ENCODE results near the gene ITGB4.

DNA sequence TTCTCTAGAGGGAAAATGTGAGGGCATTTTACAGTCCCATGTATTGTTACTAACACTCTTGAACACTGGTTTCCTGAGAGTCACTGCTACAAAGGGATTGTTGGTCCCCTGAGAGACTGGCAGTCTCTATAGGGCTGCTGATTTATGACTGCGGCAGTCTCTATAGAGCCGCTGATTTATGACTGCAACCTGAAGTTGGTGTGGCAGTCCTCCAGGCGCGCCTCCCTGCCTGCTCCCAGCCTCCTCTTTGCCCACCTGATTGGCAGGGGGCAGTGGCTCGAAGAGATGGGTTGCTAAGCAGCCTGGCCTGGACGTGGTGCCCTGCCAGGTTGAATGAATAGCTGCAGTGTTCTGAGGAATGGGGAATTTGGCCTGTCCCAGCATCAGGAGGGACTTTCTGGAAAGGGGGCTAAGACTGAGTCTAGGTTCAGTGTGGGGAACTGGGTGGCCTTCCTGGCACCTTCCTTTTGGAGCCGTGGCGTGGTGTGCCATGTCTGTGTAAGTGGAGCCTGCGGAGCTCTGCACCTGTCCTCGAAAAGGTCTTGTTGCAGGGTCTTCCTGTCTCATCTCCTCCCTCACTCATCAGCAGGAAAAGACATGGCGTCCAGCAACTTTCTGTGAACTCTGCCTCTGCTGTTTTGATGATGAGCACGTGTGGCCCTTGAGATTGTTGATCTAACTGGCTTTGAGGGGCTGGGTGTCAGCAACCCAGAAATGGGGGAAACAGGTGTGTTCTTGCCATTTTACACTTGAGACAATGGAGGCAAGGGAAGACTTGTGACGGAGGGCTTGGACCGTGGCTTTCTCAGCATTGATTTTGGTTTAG lies 29.2 kb upstream of the ITGB4 start:
- TF ChIP-seq POLR2AphosphoS5 (IDR thresholded peaks at IDR 0.05; ENCODE audit: low read depth, low read length) (no peak), GABPA (IDR thresholded peaks at IDR 0.05; ENCODE audit: low read depth) (no peak), RFX5 (IDR thresholded peaks at IDR 0.05; ENCODE audit: low read length) (no peak), SIN3A (IDR thresholded peaks at IDR 0.05; ENCODE audit: borderline replicate concordance, low read depth, low read length) (no peak), RAD21 (IDR thresholded peaks at IDR 0.05; ENCODE audit: low read length) (no peak)
- TF ChIP-seq, protein P1, sequence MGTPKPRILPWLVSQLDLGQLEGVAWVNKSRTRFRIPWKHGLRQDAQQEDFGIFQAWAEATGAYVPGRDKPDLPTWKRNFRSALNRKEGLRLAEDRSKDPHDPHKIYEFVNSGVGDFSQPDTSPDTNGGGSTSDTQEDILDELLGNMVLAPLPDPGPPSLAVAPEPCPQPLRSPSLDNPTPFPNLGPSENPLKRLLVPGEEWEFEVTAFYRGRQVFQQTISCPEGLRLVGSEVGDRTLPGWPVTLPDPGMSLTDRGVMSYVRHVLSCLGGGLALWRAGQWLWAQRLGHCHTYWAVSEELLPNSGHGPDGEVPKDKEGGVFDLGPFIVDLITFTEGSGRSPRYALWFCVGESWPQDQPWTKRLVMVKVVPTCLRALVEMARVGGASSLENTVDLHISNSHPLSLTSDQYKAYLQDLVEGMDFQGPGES (IDR thresholded peaks at IDR 0.05; ENCODE audit: low read depth, low read length), result no peak
- TF ChIP-seq, protein P2, sequence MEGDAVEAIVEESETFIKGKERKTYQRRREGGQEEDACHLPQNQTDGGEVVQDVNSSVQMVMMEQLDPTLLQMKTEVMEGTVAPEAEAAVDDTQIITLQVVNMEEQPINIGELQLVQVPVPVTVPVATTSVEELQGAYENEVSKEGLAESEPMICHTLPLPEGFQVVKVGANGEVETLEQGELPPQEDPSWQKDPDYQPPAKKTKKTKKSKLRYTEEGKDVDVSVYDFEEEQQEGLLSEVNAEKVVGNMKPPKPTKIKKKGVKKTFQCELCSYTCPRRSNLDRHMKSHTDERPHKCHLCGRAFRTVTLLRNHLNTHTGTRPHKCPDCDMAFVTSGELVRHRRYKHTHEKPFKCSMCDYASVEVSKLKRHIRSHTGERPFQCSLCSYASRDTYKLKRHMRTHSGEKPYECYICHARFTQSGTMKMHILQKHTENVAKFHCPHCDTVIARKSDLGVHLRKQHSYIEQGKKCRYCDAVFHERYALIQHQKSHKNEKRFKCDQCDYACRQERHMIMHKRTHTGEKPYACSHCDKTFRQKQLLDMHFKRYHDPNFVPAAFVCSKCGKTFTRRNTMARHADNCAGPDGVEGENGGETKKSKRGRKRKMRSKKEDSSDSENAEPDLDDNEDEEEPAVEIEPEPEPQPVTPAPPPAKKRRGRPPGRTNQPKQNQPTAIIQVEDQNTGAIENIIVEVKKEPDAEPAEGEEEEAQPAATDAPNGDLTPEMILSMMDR (IDR thresholded peaks at IDR 0.05), result no peak
- TF ChIP-seq, protein P3, sequence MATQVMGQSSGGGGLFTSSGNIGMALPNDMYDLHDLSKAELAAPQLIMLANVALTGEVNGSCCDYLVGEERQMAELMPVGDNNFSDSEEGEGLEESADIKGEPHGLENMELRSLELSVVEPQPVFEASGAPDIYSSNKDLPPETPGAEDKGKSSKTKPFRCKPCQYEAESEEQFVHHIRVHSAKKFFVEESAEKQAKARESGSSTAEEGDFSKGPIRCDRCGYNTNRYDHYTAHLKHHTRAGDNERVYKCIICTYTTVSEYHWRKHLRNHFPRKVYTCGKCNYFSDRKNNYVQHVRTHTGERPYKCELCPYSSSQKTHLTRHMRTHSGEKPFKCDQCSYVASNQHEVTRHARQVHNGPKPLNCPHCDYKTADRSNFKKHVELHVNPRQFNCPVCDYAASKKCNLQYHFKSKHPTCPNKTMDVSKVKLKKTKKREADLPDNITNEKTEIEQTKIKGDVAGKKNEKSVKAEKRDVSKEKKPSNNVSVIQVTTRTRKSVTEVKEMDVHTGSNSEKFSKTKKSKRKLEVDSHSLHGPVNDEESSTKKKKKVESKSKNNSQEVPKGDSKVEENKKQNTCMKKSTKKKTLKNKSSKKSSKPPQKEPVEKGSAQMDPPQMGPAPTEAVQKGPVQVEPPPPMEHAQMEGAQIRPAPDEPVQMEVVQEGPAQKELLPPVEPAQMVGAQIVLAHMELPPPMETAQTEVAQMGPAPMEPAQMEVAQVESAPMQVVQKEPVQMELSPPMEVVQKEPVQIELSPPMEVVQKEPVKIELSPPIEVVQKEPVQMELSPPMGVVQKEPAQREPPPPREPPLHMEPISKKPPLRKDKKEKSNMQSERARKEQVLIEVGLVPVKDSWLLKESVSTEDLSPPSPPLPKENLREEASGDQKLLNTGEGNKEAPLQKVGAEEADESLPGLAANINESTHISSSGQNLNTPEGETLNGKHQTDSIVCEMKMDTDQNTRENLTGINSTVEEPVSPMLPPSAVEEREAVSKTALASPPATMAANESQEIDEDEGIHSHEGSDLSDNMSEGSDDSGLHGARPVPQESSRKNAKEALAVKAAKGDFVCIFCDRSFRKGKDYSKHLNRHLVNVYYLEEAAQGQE (IDR thresholded peaks at IDR 0.05; ENCODE audit: low read depth, low read length), result no peak

Measured in SK-N-SH (cell line).